IPS DF 4.7 (cell line): Measurements from ENCODE around the gene CLMN.

ENCODE experiments used
- DNase-seq: peaks from one replicate; pipeline ENCODE4 v3.0.0-alpha.2; 2013; ENCODE audit warnings: low spot score; ENCODE audit errors: extremely low read depth

The CLMN gene

GRCh38 chr14:95319312-95320077 is at the start of gene CLMN:
Gene CLMN, minus strand, starts transcription at chr14:95319908. Its CDS starts 116 bp downstream, at chr14:95319792.
- DNase-seq = no peak

GRCh38 chr14:95365401-95365800 is 45.7 kb upstream of the CLMN start:
- DNase-seq = no peak

- no peak for DNase-seq
These were observed 44.9 kb upstream of the CLMN start for GRCh38 chr14:95364481-95365209.

DNA sequence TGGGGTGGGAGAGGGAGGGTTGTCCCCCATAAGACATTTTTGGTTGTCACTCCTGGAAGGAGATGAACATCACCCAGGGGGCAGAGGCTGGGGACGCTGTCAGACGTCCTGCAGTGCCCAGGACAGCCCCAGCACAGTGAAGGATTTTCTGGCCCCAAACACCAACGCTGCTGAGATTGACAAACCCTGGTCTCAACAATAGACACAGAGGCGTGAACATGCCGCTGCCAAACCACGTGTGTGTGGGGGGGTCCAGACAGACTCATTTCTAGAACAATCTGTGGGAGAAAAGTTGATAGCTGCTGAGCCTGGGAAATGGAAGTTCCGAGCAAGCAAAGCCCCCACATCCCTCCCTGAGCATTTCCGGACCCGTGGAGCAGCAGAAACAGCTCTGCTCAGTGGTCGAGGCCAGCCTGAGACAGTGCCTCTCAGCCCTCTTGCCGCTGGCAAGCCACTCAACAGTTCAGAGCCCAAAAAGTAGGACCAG is 43.8 kb upstream of the CLMN start:
- no peak for DNase-seq

GRCh38 chr14:95362138-95362494 is 42.4 kb upstream of the CLMN start:
- DNase-seq = no peak

DNA sequence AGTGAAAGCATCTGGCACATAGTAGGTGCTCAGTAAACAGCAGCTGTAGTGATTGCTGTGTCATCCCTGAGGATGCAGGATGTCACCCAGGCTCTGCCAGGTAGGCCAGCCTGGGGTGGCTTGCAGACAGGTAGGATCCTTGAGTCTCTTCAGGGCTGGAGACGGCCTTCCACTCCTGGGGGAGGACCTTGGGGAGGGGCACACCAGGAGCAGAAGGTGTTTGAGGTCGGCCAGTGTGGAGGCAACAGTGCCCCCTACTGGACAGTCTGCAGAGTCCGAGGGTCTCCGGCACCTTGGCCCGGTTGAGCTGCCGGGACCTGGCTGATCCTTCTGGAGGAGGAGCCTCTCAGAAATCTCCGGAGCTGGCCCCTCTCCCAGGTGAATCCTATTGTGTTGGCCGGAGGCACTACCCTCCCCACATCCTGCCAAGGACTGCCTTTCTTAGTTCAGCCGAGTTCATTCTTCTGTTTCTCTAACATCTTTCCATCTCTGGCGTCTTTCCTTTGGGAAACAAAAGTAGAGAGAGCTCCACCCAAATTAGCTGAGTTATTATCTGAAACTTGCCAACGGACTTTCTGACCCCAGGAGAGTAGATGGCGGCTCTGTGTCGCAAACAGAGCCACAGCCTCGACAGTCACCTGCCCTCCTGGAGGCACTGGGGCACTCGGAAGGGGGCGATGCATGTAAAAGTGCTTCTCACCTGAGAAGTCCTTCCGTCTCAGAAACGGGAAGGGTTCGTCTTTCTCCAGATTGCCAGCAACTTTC is 41.8 kb upstream of the CLMN start:
- DNase-seq = peak; percentile 64

DNA sequence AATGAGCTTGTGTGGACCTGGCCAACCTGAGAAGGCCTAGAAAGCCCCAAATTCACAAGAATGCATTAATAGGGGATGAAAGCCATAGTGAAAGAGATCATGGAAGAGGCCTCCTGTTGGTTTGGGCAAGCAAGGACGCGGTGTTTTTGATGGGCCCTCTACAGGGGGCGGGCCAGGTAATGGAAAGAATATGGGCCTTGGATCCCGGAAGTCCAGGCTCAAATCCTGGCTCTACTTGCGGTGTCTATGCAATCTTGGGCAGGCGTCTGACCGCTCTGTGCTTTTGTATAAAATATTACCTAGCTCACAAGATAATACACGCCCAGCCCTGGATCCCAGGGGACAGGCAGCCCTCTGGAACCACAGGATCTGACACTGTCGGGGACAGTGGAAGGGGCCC is 41.1 kb upstream of the CLMN start:
- DNase-seq = no peak

- no peak for DNase-seq
These were observed 40.5 kb upstream of the CLMN start for GRCh38 chr14:95359994-95360826.

GRCh38 chr14:95356245-95356869 is 36.6 kb upstream of the CLMN start:
- DNase-seq = no peak

GRCh38 chr14:95355422-95355821 is 35.7 kb upstream of the CLMN start:
- DNase-seq = no peak

GRCh38 chr14:95354834-95355233 is 35.1 kb upstream of the CLMN start:
- no peak for DNase-seq

DNA sequence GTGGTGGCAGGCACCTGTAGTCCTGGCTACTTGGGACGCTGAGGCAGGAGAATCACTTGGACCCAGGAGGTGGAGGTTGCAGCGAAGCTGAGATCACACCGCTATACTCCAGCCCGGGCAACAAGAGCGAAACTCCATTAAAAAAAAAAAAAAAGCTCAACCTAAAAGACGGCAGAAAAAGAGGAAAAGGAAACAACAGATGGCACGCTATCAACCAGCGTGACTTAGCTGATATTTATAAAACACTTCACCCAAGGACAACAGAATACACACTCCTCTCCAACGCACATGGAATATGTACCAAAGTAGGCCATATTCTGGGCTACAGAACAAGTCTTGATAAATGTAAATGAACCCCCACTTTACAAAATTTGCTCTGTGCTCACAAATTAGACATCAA is 34.0 kb upstream of the CLMN start:
- DNase-seq = no peak

GRCh38 chr14:95353007-95353406 is 33.3 kb upstream of the CLMN start:
- DNase-seq = no peak

DNA sequence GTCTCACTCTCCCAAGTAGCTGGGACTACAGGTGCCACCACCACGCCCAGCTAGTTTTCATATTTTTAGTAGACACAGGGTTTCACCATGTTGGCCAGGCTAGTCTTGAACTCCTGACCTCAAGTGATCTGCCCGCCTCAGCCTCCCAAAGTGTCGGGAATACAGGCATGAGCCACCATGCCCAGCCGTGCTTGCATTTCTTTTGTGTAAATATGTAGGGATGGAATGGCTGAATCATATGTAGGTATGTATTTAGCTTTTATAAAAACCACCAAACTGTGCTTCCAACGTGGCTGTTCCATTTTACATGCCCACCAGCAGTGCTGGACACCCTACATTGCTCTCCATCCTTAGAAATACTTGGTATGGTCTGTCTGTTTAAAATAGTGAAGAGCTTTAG is 32.8 kb upstream of the CLMN start:
- no peak for DNase-seq

DNA sequence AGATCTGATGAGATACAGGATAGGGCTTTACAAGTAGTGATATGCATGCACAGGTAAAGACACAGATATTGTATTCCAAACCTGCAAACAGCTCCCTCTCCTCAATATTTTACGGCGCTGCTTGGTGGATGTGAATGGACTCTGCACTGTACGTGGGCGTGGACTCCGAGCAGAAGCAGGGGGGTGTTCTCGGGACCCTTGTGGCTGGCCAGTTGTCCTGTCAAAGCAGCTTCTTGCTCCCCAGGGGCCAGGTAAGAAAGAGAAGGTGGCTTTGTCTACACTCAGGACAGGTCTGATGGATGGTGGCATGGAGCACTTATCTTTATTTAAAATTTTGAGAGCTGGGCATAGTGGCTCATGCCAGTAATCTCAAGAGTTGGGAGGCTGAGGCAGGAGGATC is 29.5 kb upstream of the CLMN start:
- no peak for DNase-seq

DNA sequence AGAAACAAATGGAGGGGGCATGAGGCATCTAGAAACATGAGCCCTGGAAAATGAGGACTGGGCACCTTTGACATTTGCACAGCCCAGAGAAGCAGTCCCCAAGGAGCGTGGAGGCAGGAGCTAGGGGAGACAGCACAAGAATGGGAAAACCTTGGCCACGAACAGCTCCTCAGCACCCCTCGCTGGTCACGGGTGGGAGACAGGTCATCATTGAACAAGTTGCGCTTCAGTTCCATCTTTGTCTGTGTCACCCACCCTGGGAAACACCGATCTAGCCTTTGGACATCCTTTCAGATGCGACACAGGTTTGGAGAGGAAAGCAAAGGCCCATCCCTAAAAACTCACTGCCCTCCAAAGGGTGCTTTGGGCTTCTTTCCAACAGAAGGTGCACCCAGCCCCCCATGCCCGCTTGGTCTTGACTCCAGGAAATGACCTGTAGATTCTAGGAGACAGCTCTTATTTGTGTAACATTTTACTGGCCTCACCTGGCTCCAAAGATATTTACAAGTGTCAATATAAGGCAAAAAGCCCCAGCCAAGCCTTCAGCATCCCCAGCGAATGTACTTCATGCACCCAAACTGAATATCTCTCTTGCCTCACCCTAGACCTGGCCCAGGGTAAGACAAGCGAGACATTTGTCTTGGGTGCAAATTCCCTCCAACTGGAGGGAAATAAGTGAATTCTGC is 28.8 kb upstream of the CLMN start:
- no peak for DNase-seq

- peak; percentile 53 for DNase-seq
These were observed 27.1 kb upstream of the CLMN start for GRCh38 chr14:95346820-95347219.

DNA sequence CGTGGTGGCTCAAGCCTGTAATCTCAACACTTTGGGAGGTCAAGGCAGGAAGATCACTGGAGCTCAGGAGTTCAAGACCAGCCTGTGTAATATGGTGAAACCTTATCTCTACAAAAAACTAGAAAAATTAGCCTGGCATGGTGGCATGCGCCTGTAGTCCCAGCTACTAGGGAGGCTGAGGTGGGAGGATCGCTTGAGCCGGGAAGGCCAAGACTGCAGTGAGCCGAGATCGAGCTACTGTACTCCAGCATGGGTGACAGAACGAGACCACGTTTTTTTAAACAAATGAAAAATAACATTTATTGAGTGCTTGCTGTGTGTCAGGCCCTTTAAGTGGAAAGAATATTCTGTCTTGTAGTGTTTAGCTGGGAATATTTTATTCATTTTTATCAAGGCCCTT is 26.6 kb upstream of the CLMN start:
- DNase-seq = no peak

- DNase-seq = no peak
These were observed 25.3 kb upstream of the CLMN start for GRCh38 chr14:95345032-95345431.

DNA sequence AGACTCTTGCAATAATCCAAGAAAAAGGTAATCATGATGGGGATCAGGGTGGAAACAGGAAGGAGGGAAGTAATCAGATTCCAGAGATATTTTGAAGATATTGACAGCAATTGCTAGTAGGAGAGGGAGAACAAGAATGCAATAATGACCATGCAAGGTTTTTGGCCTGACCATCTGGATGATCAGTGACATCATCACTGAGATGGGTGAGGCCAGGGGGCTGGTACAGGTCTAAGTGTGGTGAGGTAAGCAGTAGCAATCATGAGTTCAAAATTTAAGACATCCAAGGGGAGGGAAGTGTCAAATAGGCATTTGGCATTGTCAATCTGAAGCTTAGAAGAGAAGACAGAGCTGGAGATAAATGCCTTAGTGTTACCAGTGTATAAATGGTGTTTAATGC is 24.8 kb upstream of the CLMN start:
- no peak for DNase-seq
